ENCODE measurements around the gene MRPL51.
"Not testable (repeated sequence)": the region's sequence is repeated elsewhere in the genome, so short reads cannot be mapped to it uniquely, and the experiment has no call there.

MRPL51 gene

GRCh38 chr12:6469609-6470374 lies 23.3 kb downstream of the MRPL51 start:
- H3K4me1 ChIP-seq (ENCODE audit: control insufficient read depth in 2 of 2, insufficient read depth in 2 of 2, low read length in 2 of 2), result peaks cover 18 to 30% of the 10 kb centered on the region in 2 donors
- H3K4me3 ChIP-seq (ENCODE audit: low read length in 2 of 2), result peak overlapping the region; percentile 75 to 85
- peak overlapping the region; percentile 79 to 87 for H3K9ac ChIP-seq (ENCODE audit: low read depth in 1 of 2, low read length in 2 of 2)
- no peaks in the 10 kb centered on the region for H3K9me3 ChIP-seq (ENCODE audit: control insufficient read depth in 2 of 2, low read length in 2 of 2)
- peak overlapping the region; percentile 97 for H3K27ac ChIP-seq (ENCODE audit: low read depth in 2 of 2, low read length in 2 of 2)
- peaks cover 11 to 16% of the 10 kb centered on the region in 2 donors for H3K36me3 ChIP-seq (ENCODE audit: control insufficient read depth in 2 of 2, insufficient read depth in 2 of 2, low read length in 2 of 2)
- H3K27me3 ChIP-seq (ENCODE audit: control insufficient read depth in 2 of 2, insufficient read depth in 2 of 2, low read length in 2 of 2), result no peaks in the 10 kb centered on the region

GRCh38 chr12:6469092-6469491 lies 24.0 kb downstream of the MRPL51 start:
- Histone ChIP-seq H3K27ac (ENCODE audit: low read depth in 2 of 2, low read length in 2 of 2) (no peak overlapping the region), H3K9me3 (ENCODE audit: control insufficient read depth in 2 of 2, low read length in 2 of 2) (no peaks in the 10 kb centered on the region), H3K4me3 (ENCODE audit: low read length in 2 of 2) (peak overlapping the region; percentile 33 to 85), H3K9ac (ENCODE audit: low read depth in 1 of 2, low read length in 2 of 2) (peak overlapping the region in 1 of 2 donors; percentile 34), H3K36me3 (ENCODE audit: control insufficient read depth in 2 of 2, insufficient read depth in 2 of 2, low read length in 2 of 2) (peaks cover 18 to 23% of the 10 kb centered on the region in 2 donors), H3K4me1 (ENCODE audit: control insufficient read depth in 2 of 2, insufficient read depth in 2 of 2, low read length in 2 of 2) (peaks cover 18 to 30% of the 10 kb centered on the region in 2 donors), H3K27me3 (ENCODE audit: control insufficient read depth in 2 of 2, insufficient read depth in 2 of 2, low read length in 2 of 2) (no peaks in the 10 kb centered on the region)

GRCh38 chr12:6468283-6468575 lies 24.8 kb downstream of the MRPL51 start:
- no peaks in the 10 kb centered on the region for H3K9me3 ChIP-seq (ENCODE audit: control insufficient read depth in 2 of 2, low read length in 2 of 2)
- peak overlapping the region in 1 of 2 donors; percentile 20 for H3K27ac ChIP-seq (ENCODE audit: low read depth in 2 of 2, low read length in 2 of 2)
- H3K36me3 ChIP-seq (ENCODE audit: control insufficient read depth in 2 of 2, insufficient read depth in 2 of 2, low read length in 2 of 2), result peaks cover 26 to 30% of the 10 kb centered on the region in 2 donors
- H3K27me3 ChIP-seq (ENCODE audit: control insufficient read depth in 2 of 2, insufficient read depth in 2 of 2, low read length in 2 of 2), result no peaks in the 10 kb centered on the region
- H3K4me3 ChIP-seq (ENCODE audit: low read length in 2 of 2), result peak overlapping the region in 1 of 2 donors; percentile 85
- H3K4me1 ChIP-seq (ENCODE audit: control insufficient read depth in 2 of 2, insufficient read depth in 2 of 2, low read length in 2 of 2), result peaks cover 20 to 32% of the 10 kb centered on the region in 2 donors
- no peak overlapping the region for H3K9ac ChIP-seq (ENCODE audit: low read depth in 1 of 2, low read length in 2 of 2)

DNA sequence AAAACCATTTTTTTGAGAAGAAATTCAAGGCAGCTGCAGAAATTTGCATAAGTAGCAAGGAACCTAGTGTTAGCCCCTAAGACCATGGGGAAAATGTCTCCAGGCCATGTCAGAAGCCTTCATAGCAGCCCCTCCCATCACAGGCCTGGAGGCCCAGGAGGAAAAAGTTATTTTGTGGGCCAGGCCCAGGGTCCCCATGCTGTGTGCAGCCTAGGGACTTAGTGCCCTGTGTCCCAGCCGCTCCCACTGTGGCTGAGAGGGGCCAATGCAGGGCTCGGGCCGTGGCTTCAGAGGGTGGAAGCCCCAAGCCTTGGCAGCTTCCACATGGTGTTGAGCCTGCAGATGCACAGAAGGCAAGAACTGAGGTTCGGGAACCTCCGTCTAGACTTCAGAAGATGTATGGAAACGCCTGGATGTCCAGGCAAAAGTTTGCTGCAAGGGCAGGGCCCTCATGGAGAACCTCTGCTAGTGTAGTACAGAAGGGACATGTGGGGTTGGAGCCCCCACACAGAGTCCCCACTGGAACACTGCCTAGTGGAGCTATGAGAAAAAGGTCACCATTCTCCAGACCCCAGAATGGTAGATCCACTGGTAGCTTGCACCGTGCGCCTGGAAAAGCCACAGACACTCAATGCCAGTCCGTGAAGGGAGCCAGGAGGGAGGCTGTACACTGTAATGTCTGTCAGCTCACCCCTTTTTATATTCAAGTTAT lies 25.3 kb downstream of the MRPL51 start:
- H3K9ac ChIP-seq (ENCODE audit: low read depth in 1 of 2, low read length in 2 of 2); H3K4me3 ChIP-seq (ENCODE audit: low read length in 2 of 2); H3K27me3 ChIP-seq (ENCODE audit: control insufficient read depth in 2 of 2, insufficient read depth in 2 of 2, low read length in 2 of 2); H3K9me3 ChIP-seq (ENCODE audit: control insufficient read depth in 2 of 2, low read length in 2 of 2); H3K27ac ChIP-seq (ENCODE audit: low read depth in 2 of 2, low read length in 2 of 2): not testable (repeated sequence)
- peaks cover 24 to 37% of the 10 kb centered on the region in 2 donors for H3K4me1 ChIP-seq (ENCODE audit: control insufficient read depth in 2 of 2, insufficient read depth in 2 of 2, low read length in 2 of 2)
- H3K36me3 ChIP-seq (ENCODE audit: control insufficient read depth in 2 of 2, insufficient read depth in 2 of 2, low read length in 2 of 2), result peaks cover 31 to 35% of the 10 kb centered on the region in 2 donors

- Histone ChIP-seq H3K36me3 (ENCODE audit: control insufficient read depth in 2 of 2, insufficient read depth in 2 of 2, low read length in 2 of 2) (peaks cover 40 to 45% of the 10 kb centered on the region in 2 donors), H3K4me1 (ENCODE audit: control insufficient read depth in 2 of 2, insufficient read depth in 2 of 2, low read length in 2 of 2) (peaks cover 33 to 42% of the 10 kb centered on the region in 2 donors)
- H3K27me3 ChIP-seq (ENCODE audit: control insufficient read depth in 2 of 2, insufficient read depth in 2 of 2, low read length in 2 of 2); H3K9ac ChIP-seq (ENCODE audit: low read depth in 1 of 2, low read length in 2 of 2); H3K27ac ChIP-seq (ENCODE audit: low read depth in 2 of 2, low read length in 2 of 2); H3K9me3 ChIP-seq (ENCODE audit: control insufficient read depth in 2 of 2, low read length in 2 of 2); H3K4me3 ChIP-seq (ENCODE audit: low read length in 2 of 2): not testable (repeated sequence)
Measured at GRCh38 chr12:6466751-6467150, 26.3 kb downstream of the MRPL51 start.

DNA sequence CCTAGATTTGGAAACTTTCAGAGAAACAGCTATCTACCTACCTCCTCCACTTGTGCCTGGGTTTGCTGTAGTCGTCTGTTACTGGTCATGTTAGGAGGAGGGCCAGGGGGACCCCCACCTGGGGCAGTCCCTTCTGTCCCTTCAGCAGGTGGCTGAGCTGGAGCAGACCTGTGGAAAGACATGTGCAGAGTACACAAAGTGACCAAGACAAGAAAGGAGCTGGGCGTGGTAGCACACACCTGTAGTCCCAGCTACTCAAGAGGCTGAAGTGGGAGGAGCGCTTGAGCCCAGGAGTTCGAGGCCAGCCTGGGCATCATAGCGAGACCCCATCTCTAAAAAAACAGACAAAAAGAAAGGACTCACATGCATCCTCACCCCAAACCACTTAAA lies 26.9 kb downstream of the MRPL51 start:
- Histone ChIP-seq H3K27ac (ENCODE audit: low read depth in 2 of 2, low read length in 2 of 2) (no peak overlapping the region), H3K36me3 (ENCODE audit: control insufficient read depth in 2 of 2, insufficient read depth in 2 of 2, low read length in 2 of 2) (peaks cover 46 to 50% of the 10 kb centered on the region in 2 donors), H3K9ac (ENCODE audit: low read depth in 1 of 2, low read length in 2 of 2) (no peak overlapping the region), H3K9me3 (ENCODE audit: control insufficient read depth in 2 of 2, low read length in 2 of 2) (no peaks in the 10 kb centered on the region), H3K4me1 (ENCODE audit: control insufficient read depth in 2 of 2, insufficient read depth in 2 of 2, low read length in 2 of 2) (peaks cover 39 to 42% of the 10 kb centered on the region in 2 donors), H3K27me3 (ENCODE audit: control insufficient read depth in 2 of 2, insufficient read depth in 2 of 2, low read length in 2 of 2) (no peaks in the 10 kb centered on the region), H3K4me3 (ENCODE audit: low read length in 2 of 2) (no peak overlapping the region)

DNA sequence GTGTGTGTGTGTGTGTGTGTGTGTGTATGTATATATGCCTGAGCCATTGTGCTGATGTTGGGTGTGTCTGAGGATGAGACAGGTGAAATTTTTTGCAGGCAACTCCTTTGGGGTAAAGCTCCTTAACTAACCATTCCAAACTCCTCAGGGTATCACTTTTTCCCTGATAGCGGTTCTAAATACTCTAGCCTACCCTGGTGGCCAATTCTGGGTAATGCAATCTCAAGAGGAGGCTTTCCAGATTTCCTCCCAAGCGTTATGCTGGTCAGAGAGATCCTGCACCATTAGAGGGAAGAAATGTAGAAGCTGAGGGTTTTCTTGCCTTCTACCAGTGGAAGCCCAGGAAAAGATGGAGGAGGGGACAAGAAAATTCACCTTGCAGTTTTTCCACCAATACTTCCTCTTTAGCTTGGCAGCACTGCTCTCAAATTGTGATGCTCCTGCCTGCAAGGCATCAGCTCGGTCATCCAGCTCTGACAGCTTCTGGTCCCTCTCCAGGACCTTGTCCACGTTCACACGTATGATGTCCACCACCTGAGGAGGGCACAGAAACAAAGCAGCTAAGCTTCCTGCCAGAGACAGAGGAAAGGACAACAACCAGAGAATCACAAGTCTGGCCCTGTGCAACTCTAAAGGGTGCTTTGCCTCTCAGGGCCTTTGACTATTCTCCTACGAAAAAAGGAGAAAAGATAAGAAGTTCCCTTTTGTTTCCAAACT lies 27.4 kb downstream of the MRPL51 start:
- H3K4me3 ChIP-seq (ENCODE audit: low read length in 2 of 2), result no peak overlapping the region
- H3K36me3 ChIP-seq (ENCODE audit: control insufficient read depth in 2 of 2, insufficient read depth in 2 of 2, low read length in 2 of 2), result peaks cover 52 to 56% of the 10 kb centered on the region in 2 donors
- H3K27me3 ChIP-seq (ENCODE audit: control insufficient read depth in 2 of 2, insufficient read depth in 2 of 2, low read length in 2 of 2), result no peaks in the 10 kb centered on the region
- peaks cover 40 to 43% of the 10 kb centered on the region in 2 donors for H3K4me1 ChIP-seq (ENCODE audit: control insufficient read depth in 2 of 2, insufficient read depth in 2 of 2, low read length in 2 of 2)
- no peak overlapping the region for H3K9ac ChIP-seq (ENCODE audit: low read depth in 1 of 2, low read length in 2 of 2)
- no peak overlapping the region for H3K27ac ChIP-seq (ENCODE audit: low read depth in 2 of 2, low read length in 2 of 2)
- no peaks in the 10 kb centered on the region for H3K9me3 ChIP-seq (ENCODE audit: control insufficient read depth in 2 of 2, low read length in 2 of 2)

- no peak overlapping the region for H3K9ac ChIP-seq (ENCODE audit: low read depth in 1 of 2, low read length in 2 of 2)
- no peaks in the 10 kb centered on the region for H3K9me3 ChIP-seq (ENCODE audit: control insufficient read depth in 2 of 2, low read length in 2 of 2)
- no peaks in the 10 kb centered on the region for H3K27me3 ChIP-seq (ENCODE audit: control insufficient read depth in 2 of 2, insufficient read depth in 2 of 2, low read length in 2 of 2)
- H3K4me1 ChIP-seq (ENCODE audit: control insufficient read depth in 2 of 2, insufficient read depth in 2 of 2, low read length in 2 of 2), result peaks cover 36 to 42% of the 10 kb centered on the region in 2 donors
- H3K27ac ChIP-seq (ENCODE audit: low read depth in 2 of 2, low read length in 2 of 2), result peak overlapping the region in 1 of 2 donors; percentile 11
- no peak overlapping the region for H3K4me3 ChIP-seq (ENCODE audit: low read length in 2 of 2)
- H3K36me3 ChIP-seq (ENCODE audit: control insufficient read depth in 2 of 2, insufficient read depth in 2 of 2, low read length in 2 of 2), result peaks cover 58 to 61% of the 10 kb centered on the region in 2 donors
Measured at GRCh38 chr12:6464531-6464930, 28.5 kb downstream of the MRPL51 start.

DNA sequence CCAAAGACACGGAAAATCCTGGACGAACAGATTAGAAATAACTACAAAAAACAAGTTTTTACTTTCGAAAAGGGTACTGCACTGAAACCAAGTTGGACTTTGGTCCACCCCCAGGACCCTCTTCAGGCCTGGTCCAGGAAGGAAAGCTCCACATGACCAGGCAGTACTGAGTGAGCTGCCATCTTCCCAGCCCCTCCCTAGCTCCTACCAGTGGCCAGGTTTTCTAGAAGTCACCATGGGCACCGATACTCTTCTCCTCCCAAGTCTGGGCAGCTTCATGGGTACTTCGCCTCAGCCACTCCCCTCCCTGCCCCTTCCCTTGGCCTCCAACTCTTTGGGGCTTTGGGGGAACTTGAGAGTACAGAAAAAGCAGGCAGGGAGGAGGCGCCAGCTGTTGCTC lies 29.2 kb downstream of the MRPL51 start:
- H3K27ac ChIP-seq (ENCODE audit: low read depth in 2 of 2, low read length in 2 of 2), result no peak overlapping the region
- H3K9ac ChIP-seq (ENCODE audit: low read depth in 1 of 2, low read length in 2 of 2), result no peak overlapping the region
- no peak overlapping the region for H3K4me3 ChIP-seq (ENCODE audit: low read length in 2 of 2)
- H3K4me1 ChIP-seq (ENCODE audit: control insufficient read depth in 2 of 2, insufficient read depth in 2 of 2, low read length in 2 of 2), result peaks cover 31 to 42% of the 10 kb centered on the region in 2 donors
- no peaks in the 10 kb centered on the region for H3K27me3 ChIP-seq (ENCODE audit: control insufficient read depth in 2 of 2, insufficient read depth in 2 of 2, low read length in 2 of 2)
- no peaks in the 10 kb centered on the region for H3K9me3 ChIP-seq (ENCODE audit: control insufficient read depth in 2 of 2, low read length in 2 of 2)
- H3K36me3 ChIP-seq (ENCODE audit: control insufficient read depth in 2 of 2, insufficient read depth in 2 of 2, low read length in 2 of 2), result peaks cover 64 to 68% of the 10 kb centered on the region in 2 donors

DNA sequence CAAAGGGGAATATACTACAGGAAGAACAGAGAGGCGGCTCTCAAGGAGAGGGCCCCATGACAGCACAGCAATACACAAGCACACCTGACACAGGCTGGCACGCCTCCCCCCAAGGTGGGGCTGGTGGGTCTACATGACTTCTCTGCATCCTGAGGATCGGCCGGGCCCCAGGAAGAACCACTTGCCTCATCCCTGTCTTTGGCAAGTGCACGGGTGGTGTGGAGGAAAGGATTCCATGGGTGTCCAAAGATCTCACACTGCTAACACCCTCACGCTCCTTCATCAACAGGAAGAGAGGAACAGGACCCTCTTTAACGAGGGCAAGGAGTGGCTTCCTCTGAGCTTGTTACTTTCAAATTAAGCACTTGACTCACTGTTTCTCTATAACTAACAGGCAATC lies 29.8 kb downstream of the MRPL51 start:
- no peaks in the 10 kb centered on the region for H3K27me3 ChIP-seq (ENCODE audit: control insufficient read depth in 2 of 2, insufficient read depth in 2 of 2, low read length in 2 of 2)
- peak overlapping the region in 1 of 2 donors; percentile 82 for H3K27ac ChIP-seq (ENCODE audit: low read depth in 2 of 2, low read length in 2 of 2)
- H3K36me3 ChIP-seq (ENCODE audit: control insufficient read depth in 2 of 2, insufficient read depth in 2 of 2, low read length in 2 of 2), result peaks cover 70 to 74% of the 10 kb centered on the region in 2 donors
- H3K4me1 ChIP-seq (ENCODE audit: control insufficient read depth in 2 of 2, insufficient read depth in 2 of 2, low read length in 2 of 2), result peaks cover 25 to 40% of the 10 kb centered on the region in 2 donors
- H3K9ac ChIP-seq (ENCODE audit: low read depth in 1 of 2, low read length in 2 of 2), result no peak overlapping the region
- peak overlapping the region in 1 of 2 donors; percentile 3 for H3K4me3 ChIP-seq (ENCODE audit: low read length in 2 of 2)
- H3K9me3 ChIP-seq (ENCODE audit: control insufficient read depth in 2 of 2, low read length in 2 of 2), result no peaks in the 10 kb centered on the region
